ENCODE measurements around the gene ARID3C. TPM values are rescaled to one million over a fixed set of nuclear protein-coding genes. Genes with fewer than 3 reads are reported as not detected.
A peak's percentile ranks its signal among the peaks of the same experiment; 100 is the strongest.

Gene ARID3C
- total and polyA plus RNA-seq, 2 of the 8 experiments (the other 6 are each of a cell fraction or from before 2014, with no cell fraction given), result 0.08 TPM; not detected in 1

DNA sequence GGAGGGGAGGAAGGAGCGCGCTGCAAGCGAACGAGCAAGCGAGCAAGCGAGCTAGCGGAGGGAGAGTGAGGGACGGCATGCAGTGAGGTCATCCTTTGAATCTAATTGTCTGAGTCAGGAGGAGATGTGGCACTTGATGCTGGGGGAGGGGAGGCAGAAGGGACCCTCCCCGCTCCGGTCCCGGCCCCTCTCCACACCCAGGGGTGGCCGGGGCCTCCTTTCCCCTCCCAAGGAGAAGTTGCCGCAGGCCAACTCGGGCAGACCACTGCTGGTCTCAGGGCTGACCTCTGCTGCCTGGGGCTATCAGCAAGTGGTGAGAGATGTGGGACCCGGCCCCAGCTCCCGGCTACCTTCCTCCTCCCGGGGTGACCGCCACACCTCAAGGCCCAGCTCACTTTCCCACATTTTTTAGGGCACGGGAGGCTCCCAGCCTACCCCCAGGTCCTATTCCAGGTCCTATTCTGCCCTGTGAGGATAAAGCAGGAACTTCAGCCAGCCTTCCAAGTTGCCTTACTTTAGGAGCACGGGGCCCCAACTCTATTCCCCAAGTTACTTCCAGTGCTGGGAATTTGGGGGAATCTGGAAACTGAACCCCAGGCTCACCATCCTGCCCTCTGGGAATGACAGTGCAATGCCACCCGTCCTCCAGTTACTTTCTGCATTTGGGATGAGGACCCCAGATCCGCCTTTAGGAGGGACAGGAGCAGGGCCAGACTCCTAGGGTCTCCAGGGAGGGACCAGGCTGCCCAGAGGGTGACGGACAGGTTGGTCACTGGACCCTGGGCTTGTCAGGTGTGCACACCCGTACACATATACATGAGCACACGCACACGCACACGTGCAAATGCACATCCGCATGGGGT is 50.4 kb downstream of the ARID3C start (continued):
- TF ChIP-seq HDAC2 (IDR thresholded peaks at IDR 0.05; ENCODE audit: borderline replicate concordance in 1 of 2, low read depth in 2 of 2, low read length in 2 of 2) (no peak), RFX5 (IDR thresholded peaks at IDR 0.05; ENCODE audit: borderline replicate concordance, low read depth, low read length) (no peak), TBP (IDR thresholded peaks at IDR 0.05; ENCODE audit: low read depth, low read length) (no peak), YY1 (IDR thresholded peaks at IDR 0.05; ENCODE audit: low read depth, low read length) (no peak), SIX5 (IDR thresholded peaks at IDR 0.05; ENCODE audit: low read depth, low read length) (no peak), KDM5A (IDR thresholded peaks at IDR 0.05; ENCODE audit: low read length) (no peak), TAF1 (IDR thresholded peaks at IDR 0.05; ENCODE audit: low read depth, low read length) (no peak), CEBPB (IDR thresholded peaks at IDR 0.05; ENCODE audit: low read depth, low read length) (no peak), SIRT6 (IDR thresholded peaks at IDR 0.05; ENCODE audit: low read length) (no peak), KDM1A (IDR thresholded peaks at IDR 0.05; ENCODE audit: borderline replicate concordance, low read length) (no peak), POLR2AphosphoS5 (IDR thresholded peaks at IDR 0.05; ENCODE audit: low read depth, low read length) (no peak), NANOG (IDR thresholded peaks at IDR 0.05; ENCODE audit: insufficient read depth, low read depth, low read length, poor library complexity, severe bottlenecking) (no peak), CREB1 (IDR thresholded peaks at IDR 0.05) (no peak), RXRA (IDR thresholded peaks at IDR 0.05; ENCODE audit: insufficient read depth, low read depth, low read length) (no peak), JUND (IDR thresholded peaks at IDR 0.05; ENCODE audit: low read length) (peak; percentile 42; the same call in 1 of the 2 replicates), SP1 (IDR thresholded peaks at IDR 0.05; ENCODE audit: low read depth, low read length) (no peak), CHD2 (IDR thresholded peaks at IDR 0.05; ENCODE audit: low read length) (no peak), KDM4A (IDR thresholded peaks at IDR 0.05; ENCODE audit: low read depth, low read length, severe bottlenecking) (peak; percentile 61), RBBP5 (IDR thresholded peaks at IDR 0.05; ENCODE audit: borderline replicate concordance, low read depth, low read length) (no peak), GABPA (IDR thresholded peaks at IDR 0.05; ENCODE audit: borderline replicate concordance, insufficient read depth, low read length) (no peak), CBX8 (IDR thresholded peaks at IDR 0.05; ENCODE audit: borderline replicate concordance, low read depth, low read length) (no peak), SUZ12 (IDR thresholded peaks at IDR 0.05; ENCODE audit: low read length) (peak; percentile 76)
- TF ChIP-seq, protein P1, sequence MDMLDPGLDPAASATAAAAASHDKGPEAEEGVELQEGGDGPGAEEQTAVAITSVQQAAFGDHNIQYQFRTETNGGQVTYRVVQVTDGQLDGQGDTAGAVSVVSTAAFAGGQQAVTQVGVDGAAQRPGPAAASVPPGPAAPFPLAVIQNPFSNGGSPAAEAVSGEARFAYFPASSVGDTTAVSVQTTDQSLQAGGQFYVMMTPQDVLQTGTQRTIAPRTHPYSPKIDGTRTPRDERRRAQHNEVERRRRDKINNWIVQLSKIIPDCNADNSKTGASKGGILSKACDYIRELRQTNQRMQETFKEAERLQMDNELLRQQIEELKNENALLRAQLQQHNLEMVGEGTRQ (IDR thresholded peaks at IDR 0.05; ENCODE audit: low read length), result no peak
- TF ChIP-seq, protein P2, sequence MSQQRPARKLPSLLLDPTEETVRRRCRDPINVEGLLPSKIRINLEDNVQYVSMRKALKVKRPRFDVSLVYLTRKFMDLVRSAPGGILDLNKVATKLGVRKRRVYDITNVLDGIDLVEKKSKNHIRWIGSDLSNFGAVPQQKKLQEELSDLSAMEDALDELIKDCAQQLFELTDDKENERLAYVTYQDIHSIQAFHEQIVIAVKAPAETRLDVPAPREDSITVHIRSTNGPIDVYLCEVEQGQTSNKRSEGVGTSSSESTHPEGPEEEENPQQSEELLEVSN (IDR thresholded peaks at IDR 0.05), result peak; percentile 48; the same call in 1 of the 2 replicates
